HL-60 (cell line): Measurements from ENCODE around the gene DPH2.

Source experiments
- DNase-seq, 2 experiments: peaks; one replicate each; pipeline ENCODE4 v3.0.0-alpha.2; 2010 to 2020; ENCODE audit warnings: low read depth in 1 of 2, low spot score in 1 of 2
- H3K27ac ChIP-seq: fragments of 250-450 bp; sonication (Bioruptor Pico); replicated peaks from 2 replicates; pipeline ENCODE4 v1.5.1; 2020; ENCODE audit warnings: mild to moderate bottlenecking, moderate library complexity
- H3K27me3 ChIP-seq: fragments of 250-450 bp; sonication (Bioruptor Pico); 2 replicates; pipeline ENCODE4 v1.5.1; 2021; ENCODE audit warnings: mild to moderate bottlenecking, moderate library complexity; ENCODE audit not compliant: insufficient read depth, poor library complexity, severe bottlenecking
- H3K4me3 ChIP-seq: replicated peaks from 2 replicates; pipeline ENCODE4 v1.5.1; 2011; ENCODE audit warnings: mild to moderate bottlenecking, control low read depth, low read length; ENCODE audit not compliant: insufficient read depth
- CTCF ChIP-seq: IDR thresholded peaks from one replicate; pipeline ENCODE4 v1.5.1; 2011; ENCODE audit warnings: low read length, control low read depth, inconsistent platforms; ENCODE audit not compliant: insufficient read depth
- GABPA ChIP-seq: IDR thresholded peaks from 2 replicates; pipeline ENCODE4 v1.6.1; 2012; ENCODE audit warnings: low read depth
- POLR2AphosphoS5 ChIP-seq: IDR thresholded peaks from 2 replicates; pipeline ENCODE4 v1.6.1; 2012; ENCODE audit warnings: low read depth
- REST ChIP-seq: IDR thresholded peaks from 2 replicates; pipeline ENCODE4 v1.6.1; 2012; ENCODE audit warnings: low read depth; ENCODE audit not compliant: insufficient replicate concordance
- SPI1 ChIP-seq: IDR thresholded peaks from 2 replicates; pipeline ENCODE4 v1.6.1; 2012; ENCODE audit warnings: low read depth, mild to moderate bottlenecking, borderline replicate concordance

The DPH2 gene

DNA sequence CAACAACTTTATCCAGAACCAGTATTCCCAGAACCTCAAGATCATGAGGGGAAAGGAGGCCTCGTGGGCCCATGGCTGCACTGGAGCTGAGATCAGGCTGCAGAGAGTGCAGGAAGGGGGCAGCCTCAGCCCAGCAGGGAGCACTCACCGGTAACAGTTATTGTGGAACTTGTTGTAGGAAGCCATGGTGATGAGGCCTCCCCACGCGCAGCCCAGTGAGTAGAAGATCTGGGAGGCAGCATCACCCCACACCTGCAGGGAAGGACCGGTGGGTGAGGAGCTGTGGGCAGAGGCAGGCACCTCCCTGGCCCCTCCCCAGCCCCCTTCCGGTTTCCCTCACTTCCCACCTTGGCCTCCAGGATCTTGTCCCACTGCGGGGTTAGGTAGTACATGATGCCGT lies 32.4 kb downstream of the DPH2 start:
- Histone ChIP-seq H3K4me3 (no peak overlapping the region), H3K27ac (no peak overlapping the region), H3K27me3 (no peaks in the 10 kb centered on the region)
- no peak for DNase-seq
- no peak for TF ChIP-seq GABPA
- TF ChIP-seq REST = no peak
- TF ChIP-seq SPI1 = no peak

- Histone ChIP-seq H3K27me3 (no peaks in the 10 kb centered on the region), H3K4me3 (no peak overlapping the region), H3K27ac (no peak overlapping the region)
- no peak for DNase-seq
- no peak for TF ChIP-seq CTCF
- no peak for TF ChIP-seq POLR2AphosphoS5
- TF ChIP-seq REST = no peak
These were observed 32.9 kb downstream of the DPH2 start for GRCh38 chr1:44002606-44003157.

DNA sequence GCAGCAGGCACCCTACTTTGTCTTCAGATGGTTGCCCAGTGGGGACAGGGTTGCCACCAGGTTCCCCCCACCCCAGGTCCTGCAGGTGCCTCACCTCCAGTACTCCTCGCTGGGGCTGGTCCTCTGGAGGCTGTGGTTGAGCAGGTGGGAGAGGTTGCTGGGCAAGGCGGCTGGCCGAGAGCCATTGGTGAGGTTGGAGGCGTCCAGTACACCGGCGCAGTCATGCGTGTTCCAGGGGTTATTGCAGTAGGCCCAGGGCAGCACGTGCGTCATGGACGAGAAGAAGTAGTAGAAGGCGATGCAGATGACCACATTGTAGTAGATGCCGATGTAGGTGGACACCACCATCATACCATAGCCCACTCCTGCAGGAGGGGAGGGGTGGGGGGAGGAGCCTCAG lies 38.4 kb downstream of the DPH2 start:
- Histone ChIP-seq H3K27me3 (no peaks in the 10 kb centered on the region), H3K27ac (no peak overlapping the region)

More for the DNA sequence above, 38.4 kb downstream of the DPH2 start:
- DNase-seq = no peak
- no peak overlapping the region for H3K4me3 ChIP-seq
- no peak for TF ChIP-seq GABPA
- TF ChIP-seq SPI1 = no peak
- TF ChIP-seq POLR2AphosphoS5 = no peak
- no peak for TF ChIP-seq REST
- no peak for TF ChIP-seq CTCF
